ENCODE data around the gene INPP5D. TPM values are rescaled to one million over a fixed set of nuclear protein-coding genes. Genes with fewer than 3 reads are reported as not detected.

Gene INPP5D
- total RNA-seq, 4 donors from 2014 or later = 11.6 to 333 (median 26.2) TPM

DNA sequence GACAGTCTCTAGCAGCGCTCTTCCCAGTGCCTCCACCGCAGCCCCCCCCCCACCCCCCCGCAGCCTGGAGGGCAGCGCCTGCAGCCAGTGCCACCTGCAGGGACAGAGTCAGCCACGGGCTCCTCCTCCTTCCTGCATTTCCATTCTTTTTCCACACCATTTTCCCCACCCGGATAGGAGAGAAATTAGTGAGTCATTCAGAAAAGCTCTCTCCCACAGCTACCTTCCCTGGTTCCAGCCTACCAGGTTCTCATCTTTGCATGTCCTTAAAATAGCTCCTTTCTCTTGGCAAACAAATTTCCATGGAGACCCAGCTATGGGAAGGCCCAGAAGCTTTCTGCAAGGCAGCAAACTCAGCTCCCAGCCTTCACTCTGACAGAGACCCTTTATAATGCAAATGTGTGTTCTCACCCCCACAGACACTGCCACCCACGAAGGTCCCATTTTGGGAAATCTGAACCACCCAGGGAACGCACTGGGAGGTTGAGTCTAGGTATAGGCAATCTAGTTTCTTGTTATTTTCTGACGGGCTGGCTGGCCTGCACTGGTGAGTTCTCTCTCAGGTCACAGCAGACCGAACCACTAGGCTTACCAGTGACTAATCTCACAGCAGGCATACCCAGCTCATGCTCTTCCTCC, 149.5 kb downstream of the INPP5D start:
- no peak for TF ChIP-seq POLR2A (IDR thresholded peaks at IDR 0.05)
- TF ChIP-seq, protein P1, sequence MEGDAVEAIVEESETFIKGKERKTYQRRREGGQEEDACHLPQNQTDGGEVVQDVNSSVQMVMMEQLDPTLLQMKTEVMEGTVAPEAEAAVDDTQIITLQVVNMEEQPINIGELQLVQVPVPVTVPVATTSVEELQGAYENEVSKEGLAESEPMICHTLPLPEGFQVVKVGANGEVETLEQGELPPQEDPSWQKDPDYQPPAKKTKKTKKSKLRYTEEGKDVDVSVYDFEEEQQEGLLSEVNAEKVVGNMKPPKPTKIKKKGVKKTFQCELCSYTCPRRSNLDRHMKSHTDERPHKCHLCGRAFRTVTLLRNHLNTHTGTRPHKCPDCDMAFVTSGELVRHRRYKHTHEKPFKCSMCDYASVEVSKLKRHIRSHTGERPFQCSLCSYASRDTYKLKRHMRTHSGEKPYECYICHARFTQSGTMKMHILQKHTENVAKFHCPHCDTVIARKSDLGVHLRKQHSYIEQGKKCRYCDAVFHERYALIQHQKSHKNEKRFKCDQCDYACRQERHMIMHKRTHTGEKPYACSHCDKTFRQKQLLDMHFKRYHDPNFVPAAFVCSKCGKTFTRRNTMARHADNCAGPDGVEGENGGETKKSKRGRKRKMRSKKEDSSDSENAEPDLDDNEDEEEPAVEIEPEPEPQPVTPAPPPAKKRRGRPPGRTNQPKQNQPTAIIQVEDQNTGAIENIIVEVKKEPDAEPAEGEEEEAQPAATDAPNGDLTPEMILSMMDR (IDR thresholded peaks at IDR 0.05) = no peak
- Histone ChIP-seq H3K4me1 (peaks cover 0 to 19% (median 0%) of the 10 kb centered on the region in 4 donors), H3K27ac (no peak overlapping the region), H3K4me3 (no peak overlapping the region), H3K9me3 (no peaks in the 10 kb centered on the region), H3K27me3 (no peaks in the 10 kb centered on the region), H3K36me3 (peaks cover 0 to 4% (median 0%) of the 10 kb centered on the region in 3 donors)
- DNase-seq = no peak

DNA sequence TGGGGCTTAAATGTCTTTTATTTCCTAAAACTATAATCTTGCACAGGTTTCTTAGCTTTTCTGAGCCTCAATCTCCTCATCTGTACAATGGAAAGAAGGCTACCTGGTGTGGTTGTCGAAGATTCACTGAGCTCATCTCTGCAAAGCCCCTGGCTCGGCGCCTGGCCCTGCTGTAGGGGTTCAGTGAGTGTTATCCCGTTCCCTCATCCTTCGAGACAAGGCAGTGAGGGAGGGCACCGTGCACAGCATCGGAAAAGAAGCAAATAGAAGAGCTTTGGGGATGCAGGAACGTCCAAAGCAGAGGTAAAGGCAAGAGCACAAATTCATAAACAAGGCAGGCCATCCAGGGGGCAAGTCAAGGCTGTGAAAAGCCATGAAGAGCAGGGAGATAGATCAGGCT, 150.1 kb downstream of the INPP5D start:
- no peak overlapping the region for H3K27ac ChIP-seq

DNA sequence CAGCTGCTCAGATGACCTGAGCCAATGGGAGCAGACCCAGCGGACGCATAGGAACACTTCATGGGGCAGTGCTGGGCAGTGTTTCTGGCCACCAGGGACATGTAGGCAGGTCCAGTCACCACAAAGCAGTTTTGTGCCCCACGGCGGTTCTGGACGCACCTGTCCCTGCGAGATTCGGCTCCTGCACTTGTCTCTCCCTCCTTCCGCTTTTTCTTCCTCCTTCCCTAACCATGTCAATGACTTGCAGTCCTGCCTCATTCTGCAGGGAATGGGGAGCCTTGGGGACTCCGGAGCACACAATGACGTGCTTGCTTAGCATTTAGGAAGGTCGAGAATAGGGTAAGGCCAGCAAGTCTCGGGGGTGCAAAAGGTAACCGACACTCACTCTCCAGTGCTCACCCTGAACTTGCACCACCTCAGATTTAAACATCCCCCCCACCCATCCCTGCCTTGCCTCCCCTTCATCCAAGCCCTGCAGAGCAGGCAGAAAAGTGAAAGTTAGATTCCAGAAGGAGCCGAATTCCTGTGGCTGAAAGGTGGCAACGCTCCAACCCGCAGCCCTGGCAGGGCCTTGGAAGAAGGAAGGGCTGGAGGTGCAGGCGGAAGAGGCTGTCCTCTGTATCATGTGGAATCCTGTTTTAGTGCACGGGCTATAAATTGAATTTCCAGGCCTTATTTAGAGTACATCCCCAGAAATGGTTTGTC, 150.9 kb downstream of the INPP5D start:
- peaks cover 0 to 4% (median 0%) of the 10 kb centered on the region in 3 donors for H3K36me3 ChIP-seq
- no peak for TF ChIP-seq POLR2A (IDR thresholded peaks at IDR 0.05)
- TF ChIP-seq, protein P1 (IDR thresholded peaks at IDR 0.05) = no peak
- no peak overlapping the region for H3K27ac ChIP-seq
- DNase-seq = no peak
- H3K4me1 ChIP-seq = peaks cover 0 to 19% (median 0%) of the 10 kb centered on the region in 4 donors
- H3K27me3 ChIP-seq = no peaks in the 10 kb centered on the region
- H3K9me3 ChIP-seq = no peaks in the 10 kb centered on the region
- H3K4me3 ChIP-seq = no peak overlapping the region

More for the DNA sequence above, 150.1 kb downstream of the INPP5D start:
- H3K9me3 ChIP-seq = no peaks in the 10 kb centered on the region
- no peaks in the 10 kb centered on the region for H3K27me3 ChIP-seq
- H3K4me1 ChIP-seq = peaks cover 0 to 19% (median 0%) of the 10 kb centered on the region in 4 donors
- peaks cover 0 to 4% (median 0%) of the 10 kb centered on the region in 3 donors for H3K36me3 ChIP-seq
- DNase-seq = no peak
- TF ChIP-seq POLR2A (IDR thresholded peaks at IDR 0.05) = no peak
- TF ChIP-seq, protein P1 (IDR thresholded peaks at IDR 0.05) = no peak
- no peak overlapping the region for H3K4me3 ChIP-seq

DNA sequence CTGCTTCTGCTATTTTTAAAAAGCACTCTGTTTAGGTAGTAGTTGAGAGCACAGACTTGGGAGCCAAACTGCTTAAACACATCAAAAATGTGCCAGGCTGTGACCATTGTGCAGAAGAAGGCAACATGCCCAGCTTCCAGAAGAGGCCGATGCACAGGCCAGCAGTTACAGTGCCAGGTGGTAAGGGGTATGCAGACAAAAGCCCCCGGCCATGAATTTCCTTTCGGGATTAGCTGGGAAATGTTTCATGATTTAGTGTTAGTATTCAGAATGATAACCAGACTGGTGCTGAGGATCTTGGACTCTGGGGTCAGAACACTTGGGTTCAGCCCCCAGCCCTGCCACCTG, 151.4 kb downstream of the INPP5D start:
- no peak for DNase-seq
- no peaks in the 10 kb centered on the region for H3K9me3 ChIP-seq
- H3K36me3 ChIP-seq = peaks cover 0 to under 1% (median 0%) of the 10 kb centered on the region in 3 donors
- no peak overlapping the region for H3K27ac ChIP-seq
- TF ChIP-seq, protein P1 (IDR thresholded peaks at IDR 0.05) = no peak
- TF ChIP-seq POLR2A (IDR thresholded peaks at IDR 0.05) = no peak
- peaks cover 0 to 19% (median 0%) of the 10 kb centered on the region in 4 donors for H3K4me1 ChIP-seq
- no peak overlapping the region for H3K4me3 ChIP-seq
- no peaks in the 10 kb centered on the region for H3K27me3 ChIP-seq

DNA sequence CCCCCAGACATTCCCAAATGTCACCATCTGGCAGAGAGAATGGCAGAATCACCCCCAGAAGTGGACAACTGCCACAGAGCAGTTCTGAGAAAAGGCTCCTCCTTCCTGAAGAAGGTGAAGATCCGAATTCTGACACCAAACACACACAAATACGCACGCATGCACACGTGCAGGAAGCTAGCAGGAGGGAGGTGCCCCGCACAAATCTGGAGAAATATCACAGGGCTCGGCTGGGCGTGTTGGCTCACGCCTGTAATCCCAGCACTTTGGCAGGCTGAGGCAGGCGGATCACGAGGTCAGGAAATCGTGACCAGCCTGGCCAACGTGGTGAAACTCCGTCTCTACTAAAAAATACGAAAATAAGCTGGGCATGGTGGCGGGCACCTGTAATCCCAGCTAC, 152.9 kb downstream of the INPP5D start:
- peaks cover 0 to 19% (median 0%) of the 10 kb centered on the region in 4 donors for H3K4me1 ChIP-seq
- TF ChIP-seq, protein P1 (IDR thresholded peaks at IDR 0.05) = no peak
- TF ChIP-seq POLR2A (IDR thresholded peaks at IDR 0.05) = no peak
- no peaks in the 10 kb centered on the region for H3K27me3 ChIP-seq
- H3K4me3 ChIP-seq = no peak overlapping the region
- no peaks in the 10 kb centered on the region for H3K9me3 ChIP-seq
- DNase-seq = no peak
- no peaks in the 10 kb centered on the region for H3K36me3 ChIP-seq
- H3K27ac ChIP-seq = no peak overlapping the region
